HG03039 (cell line): ENCODE measurements around the gene UGT1A1.
"Not testable (repeated sequence)": the region's sequence is repeated elsewhere in the genome, so short reads cannot be mapped to it uniquely, and the experiment has no call there.

Experiments used
- ATAC-seq: cut with Tn5 transposase; IDR thresholded peaks from one replicate; pipeline ENCODE4 v1.9.1; 2021; ENCODE audit warnings: mild to moderate bottlenecking, moderate library complexity; ENCODE audit not compliant: unreplicated experiment

UGT1A1 gene

DNA sequence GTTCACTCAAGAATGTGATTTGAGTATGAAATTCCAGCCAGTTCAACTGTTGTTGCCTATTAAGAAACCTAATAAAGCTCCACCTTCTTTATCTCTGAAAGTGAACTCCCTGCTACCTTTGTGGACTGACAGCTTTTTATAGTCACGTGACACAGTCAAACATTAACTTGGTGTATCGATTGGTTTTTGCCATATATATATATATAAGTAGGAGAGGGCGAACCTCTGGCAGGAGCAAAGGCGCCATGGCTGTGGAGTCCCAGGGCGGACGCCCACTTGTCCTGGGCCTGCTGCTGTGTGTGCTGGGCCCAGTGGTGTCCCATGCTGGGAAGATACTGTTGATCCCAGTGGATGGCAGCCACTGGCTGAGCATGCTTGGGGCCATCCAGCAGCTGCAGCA lies at the start of gene UGT1A1:
TSS of gene UGT1A1 (plus strand) at position 228 of the 400 bp plus-strand sequence. CDS start at position 246, 18 bp downstream.
- ATAC-seq: no peak

DNA sequence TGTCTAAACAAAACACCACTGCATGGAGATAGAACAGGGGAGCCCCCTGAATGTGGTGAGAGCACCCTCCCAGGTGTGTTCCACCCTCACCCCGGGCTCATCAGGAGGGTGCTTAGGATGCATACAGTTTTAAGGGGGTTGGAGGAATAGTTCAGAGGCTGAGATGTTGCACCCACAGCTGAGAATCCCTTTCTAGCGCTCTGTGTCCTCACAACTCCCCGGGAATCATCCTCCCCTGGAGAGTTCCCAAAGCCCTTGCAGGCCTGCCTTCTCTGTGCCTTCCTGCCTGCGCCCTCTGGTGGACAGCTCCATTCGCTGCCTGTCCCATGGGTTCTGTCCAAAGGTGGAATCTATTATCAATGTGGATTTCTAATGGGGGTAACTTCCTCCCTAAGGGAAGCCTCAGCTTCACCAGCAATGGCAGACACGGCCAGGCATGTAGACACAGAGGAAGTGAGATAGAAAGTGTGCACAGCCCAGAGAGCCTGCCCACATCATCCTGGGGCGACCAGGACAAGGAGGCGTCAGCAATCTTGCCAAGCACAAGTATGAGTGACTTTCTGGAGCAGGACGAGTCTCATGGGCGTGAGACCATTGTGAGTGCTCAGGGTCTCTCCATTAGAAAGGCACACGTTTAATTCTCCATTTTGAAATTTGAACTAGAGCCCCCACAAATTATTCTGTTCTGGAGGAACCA lies 48.6 kb upstream of the UGT1A1 start:
- no peak for ATAC-seq

- no peak for ATAC-seq
Observed at GRCh38 chr2:233712611-233713261, 47.3 kb upstream of the UGT1A1 start, which contains the start of gene UGT1A5. TSS of gene UGT1A5 (plus strand) at chr2:233712907. CDS start at chr2:233712992, 85 bp downstream.

DNA sequence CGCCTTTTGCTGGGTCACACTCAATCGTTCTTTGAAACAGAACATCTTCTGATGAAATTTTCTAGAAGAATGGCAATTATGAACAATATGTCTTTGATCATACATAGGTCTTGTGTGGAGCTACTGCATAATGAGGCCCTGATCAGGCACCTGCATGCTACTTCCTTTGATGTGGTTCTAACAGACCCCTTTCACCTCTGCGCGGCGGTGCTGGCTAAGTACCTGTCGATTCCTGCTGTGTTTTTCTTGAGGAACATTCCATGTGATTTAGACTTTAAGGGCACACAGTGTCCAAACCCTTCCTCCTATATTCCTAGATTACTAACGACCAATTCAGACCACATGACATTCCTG lies 46.8 kb upstream of the UGT1A1 start:
- ATAC-seq: no peak

DNA sequence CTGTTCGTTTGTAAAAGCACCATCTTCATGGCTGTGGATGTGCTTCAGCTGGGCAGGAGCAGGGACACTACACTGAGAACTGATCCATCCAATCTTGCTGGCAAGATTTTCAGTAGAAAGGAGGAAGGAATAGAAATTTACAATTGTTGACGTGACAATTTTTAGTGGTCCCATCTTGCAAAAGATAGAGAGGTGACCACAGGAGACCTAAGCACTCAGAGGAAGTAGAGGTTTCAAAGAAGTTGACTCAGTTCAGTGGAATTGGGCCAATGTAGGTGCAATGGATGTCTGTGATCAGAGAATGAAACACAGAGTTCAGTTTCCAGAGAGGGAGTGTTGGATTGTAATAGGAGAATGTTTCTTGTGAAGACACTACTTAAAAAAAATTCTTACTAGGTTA lies 45.9 kb upstream of the UGT1A1 start:
- ATAC-seq: no peak

DNA sequence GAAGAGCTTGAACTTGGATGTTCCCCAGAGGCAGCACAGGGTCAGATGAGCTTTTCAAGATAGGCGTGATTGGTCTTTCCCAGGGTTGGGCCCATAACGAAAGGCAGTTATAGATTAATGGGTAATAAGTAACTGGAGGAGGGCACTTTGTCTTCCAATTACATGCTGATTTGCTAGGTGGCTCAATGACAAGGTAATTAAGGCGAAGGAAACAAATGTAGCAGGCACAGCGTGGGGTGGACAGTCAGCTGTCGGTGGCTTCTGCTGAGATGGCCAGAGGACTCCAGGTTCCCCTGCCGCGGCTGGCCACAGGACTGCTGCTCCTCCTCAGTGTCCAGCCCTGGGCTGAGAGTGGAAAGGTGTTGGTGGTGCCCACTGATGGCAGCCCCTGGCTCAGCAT lies 41.5 kb upstream of the UGT1A1 start, which contains the start of gene UGT1A4:
TSS of gene UGT1A4 (plus strand) at position 185 of the 400 bp plus-strand sequence. CDS start at position 270, 85 bp downstream.
- ATAC-seq: no peak

DNA sequence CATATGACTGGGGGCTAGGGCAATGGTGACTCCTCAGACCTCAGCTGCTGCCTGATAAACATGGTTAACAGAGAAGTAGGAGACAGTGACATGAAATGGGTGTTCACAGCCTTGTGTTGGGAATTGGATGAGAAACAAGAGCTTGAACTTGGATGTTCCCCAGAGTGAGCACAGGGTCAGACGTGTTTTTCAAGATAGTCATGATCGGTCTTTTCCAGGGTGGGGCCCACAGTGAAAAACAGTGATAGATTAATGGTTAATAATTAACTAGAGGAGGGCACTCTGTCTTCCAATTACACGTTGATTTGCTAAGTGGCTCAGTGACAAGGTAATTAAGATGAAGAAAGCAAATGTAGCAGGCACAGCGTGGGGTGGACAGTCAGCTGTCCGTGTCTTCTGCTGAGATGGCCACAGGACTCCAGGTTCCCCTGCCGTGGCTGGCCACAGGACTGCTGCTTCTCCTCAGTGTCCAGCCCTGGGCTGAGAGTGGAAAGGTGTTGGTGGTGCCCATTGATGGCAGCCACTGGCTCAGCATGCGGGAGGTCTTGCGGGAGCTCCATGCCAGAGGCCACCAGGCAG lies 31.3 kb upstream of the UGT1A1 start, which contains the start of gene UGT1A3:
TSS of gene UGT1A3 (plus strand) at position 320 of the 579 bp plus-strand sequence. CDS start at position 405, 85 bp downstream.
- ATAC-seq: no peak

DNA sequence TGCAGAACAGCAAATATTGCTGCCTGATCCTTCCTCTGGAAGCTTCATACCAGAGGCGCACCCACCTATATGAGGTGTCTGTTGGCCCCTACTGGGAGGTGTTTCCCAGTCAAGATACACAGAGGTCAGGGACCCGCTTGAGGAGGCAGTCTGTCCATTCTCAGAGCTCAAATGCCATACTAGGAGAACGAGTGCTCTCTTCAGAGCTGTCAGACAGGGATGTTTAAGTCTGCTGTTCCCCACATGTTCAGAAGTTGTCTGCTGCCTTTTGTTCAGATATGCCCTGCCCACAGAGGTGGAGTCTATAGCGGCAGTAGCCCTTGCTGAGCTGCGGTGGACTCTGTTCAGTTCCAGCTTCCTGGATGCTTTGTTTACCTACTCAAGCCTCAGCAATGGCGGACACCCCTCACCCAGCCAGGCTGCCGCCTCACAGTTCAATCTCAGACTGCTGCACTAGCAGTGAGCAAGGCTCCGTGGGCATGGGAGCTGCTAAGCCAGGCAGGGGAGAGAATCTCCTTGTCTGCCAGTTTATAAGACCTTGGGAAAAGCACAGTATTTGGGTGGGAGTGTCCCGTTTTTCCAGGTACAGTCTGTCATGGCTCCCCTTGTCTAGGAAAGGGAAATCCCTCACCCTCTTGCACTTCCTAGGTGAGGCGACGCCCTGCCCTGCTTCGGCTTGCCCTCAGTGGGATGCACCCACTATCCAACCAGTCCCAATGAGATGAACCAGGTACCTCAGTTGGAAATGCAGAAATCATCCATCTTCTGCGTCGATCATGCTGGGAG lies 23.0 kb upstream of the UGT1A1 start:
- ATAC-seq: not testable (repeated sequence)

DNA sequence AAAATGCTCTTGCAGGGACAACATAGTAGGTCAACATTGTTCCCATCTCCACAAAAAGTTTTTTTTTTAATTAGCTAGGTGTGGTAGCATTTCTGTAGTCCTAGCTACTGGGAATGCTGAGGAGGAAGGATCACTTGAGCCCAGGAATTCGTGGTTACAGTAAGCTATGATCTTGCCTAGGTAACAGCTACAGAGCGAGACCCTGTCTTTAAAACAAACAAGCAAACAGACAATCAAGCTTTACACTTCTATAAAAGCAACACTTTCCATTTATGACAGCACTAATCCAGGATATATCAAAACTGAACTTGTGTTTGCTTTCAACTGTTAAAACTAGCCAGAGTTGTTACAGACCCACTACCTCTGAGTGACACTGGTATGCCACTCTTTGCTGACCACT lies 19.2 kb upstream of the UGT1A1 start:
- no peak for ATAC-seq

DNA sequence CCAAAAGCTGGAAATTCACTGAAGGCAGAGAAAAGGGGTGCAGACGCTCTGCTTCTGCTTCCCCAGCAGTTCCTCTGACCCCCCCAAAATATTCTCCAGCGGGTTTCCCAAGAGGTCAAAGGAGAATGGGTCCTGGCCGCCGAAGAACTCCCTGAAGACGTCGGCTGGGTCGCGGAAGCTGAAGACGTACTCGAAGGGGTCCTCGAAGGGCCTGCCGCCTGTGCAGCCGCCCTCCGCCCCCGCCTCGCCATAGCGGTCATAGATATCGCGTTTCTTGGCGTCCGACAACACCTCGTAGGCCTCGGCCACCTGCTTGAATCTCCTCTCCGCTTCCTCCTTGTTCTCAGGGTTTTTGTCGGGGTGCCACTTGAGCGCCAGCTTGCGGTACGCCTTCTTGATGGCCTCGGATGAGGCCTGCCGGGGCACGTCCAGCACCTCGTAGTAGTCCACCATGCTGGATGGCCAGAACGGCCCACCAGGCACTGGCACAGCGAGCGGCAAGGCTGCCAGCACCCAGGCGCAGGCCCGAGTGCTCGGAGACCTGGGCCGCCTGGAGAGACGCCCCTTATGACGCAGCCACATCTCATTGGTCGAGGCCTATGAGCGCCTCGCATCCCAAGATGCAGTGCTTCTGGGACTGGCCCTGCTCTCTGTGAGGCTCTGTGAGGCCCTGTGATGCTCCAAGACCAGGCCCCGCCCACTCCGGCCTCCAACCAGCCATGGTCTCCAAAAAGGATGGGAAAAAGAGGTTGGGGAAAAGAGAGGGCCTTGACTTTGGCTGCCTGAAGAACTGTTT lies 16.4 kb upstream of the UGT1A1 start:
- no peak for ATAC-seq

- ATAC-seq: no peak
Observed at GRCh38 chr2:233745073-233745755, 14.9 kb upstream of the UGT1A1 start.

DNA sequence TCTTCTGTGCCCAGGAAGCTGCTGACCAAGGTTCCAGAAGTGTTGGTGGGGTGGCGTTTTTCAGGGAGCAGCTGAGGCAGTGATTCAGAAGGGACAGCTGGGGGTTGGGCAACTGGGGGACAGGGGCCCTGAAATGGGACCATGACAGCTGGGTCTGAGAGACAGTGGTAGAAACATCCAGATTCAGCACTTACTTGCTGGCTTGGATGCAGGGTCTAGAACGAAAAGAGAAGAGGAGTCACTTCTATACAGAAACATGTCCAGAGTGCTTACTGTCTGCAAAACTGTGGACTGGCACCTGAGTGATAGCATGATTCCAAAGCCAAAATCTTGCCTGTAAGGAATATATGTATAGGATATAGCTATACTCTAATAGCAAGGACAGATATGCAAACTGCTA lies 14.2 kb upstream of the UGT1A1 start:
- not testable (repeated sequence) for ATAC-seq

- no peak for ATAC-seq
Observed at GRCh38 chr2:233746475-233747282, 13.4 kb upstream of the UGT1A1 start.

DNA sequence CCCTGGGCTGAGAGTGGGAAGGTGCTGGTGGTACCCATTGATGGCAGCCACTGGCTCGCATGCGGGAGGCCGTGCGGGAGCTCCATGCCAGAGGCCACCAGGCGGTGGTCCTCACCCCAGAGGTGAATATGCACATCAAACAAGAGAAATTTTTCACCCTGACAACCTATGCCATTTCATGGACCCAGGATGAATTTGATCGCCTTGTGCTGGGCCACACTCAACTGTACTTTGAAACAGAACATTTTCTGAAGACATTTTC lies 12.9 kb upstream of the UGT1A1 start:
- no peak for ATAC-seq

DNA sequence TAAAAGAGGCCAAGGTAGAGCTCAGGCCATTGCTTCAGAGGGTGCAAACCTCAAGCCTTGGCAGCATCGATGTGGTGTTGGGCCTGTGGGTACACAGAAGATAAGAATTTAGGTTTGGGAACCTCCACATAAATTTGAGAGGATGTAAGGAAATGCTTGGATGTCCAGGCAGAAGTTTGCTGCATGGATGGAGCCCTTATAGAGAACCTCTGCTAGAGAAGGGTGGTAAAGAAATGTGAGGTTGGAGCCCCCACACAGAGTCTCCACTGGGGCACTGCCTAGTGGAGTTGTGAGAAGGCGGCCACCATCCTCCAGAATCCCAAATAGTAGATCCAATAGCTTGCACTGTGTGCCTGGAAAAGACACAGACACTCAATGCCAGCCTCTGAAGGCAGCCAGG lies 9.4 kb upstream of the UGT1A1 start:
- not testable (repeated sequence) for ATAC-seq

- ATAC-seq: not testable (repeated sequence)
Observed at GRCh38 chr2:233751212-233752009, 8.7 kb upstream of the UGT1A1 start.

DNA sequence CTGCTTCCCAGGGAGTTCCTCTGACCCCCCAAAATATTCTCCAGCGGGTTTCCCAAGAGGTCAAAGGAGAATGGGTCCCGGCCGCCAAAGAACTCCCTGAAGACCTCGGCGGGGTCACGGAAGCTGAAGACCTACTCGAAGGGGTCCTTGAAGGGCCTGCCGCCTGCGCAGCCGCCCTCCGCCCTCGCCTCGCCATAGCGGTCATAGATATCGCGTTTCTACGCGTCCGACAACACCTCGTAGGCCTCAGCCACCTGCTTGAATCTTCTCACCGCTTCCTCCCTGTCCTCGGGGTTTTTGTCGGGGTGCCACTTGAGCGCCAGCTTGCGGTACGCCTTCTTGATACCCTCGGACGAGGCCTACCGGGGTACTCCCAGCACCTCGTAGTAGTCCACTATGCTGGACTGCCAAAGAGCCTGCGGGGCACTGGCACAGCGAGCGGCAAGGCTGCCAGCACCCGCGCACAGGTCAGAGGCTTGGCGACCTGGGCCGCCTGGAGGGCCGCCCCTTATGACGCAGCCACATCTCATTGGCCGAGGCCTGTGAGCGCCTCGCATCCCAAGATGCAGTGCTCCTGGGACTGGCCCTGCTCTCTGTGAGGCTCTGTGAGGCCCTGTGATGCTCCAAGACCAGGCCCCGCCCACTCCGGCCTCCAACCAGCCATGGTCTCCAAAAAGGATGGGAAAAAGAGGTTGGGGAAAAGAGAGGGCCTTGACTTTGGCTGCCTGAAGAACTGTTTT lies 5.0 kb upstream of the UGT1A1 start:
- no peak for ATAC-seq
